PC-9 (cell line): ENCODE measurements around the gene MYCBPAP. TPM values are rescaled to one million over a fixed set of nuclear protein-coding genes. Genes with fewer than 3 reads are reported as not detected.

Experiments used
- Bru-seq: library from RNA; stranded (reverse); fragments of 400-500 nt; gene quantifications from one replicate; lab custom pipeline; 2021; lab: Mats Ljungman, UMichigan
- BruChase-seq, 2 experiments: library from RNA; stranded (reverse); fragments of 400-500 nt; gene quantifications; one replicate each; lab custom pipeline; 2021; lab: Mats Ljungman, UMichigan
- BruUV-seq: library from RNA; stranded (reverse); fragments of 400-500 nt; replicated peaks from 2 replicates; lab custom pipeline; 2021; lab: Mats Ljungman, UMichigan
- CTCF ChIA-PET: fragments of 300-600 bp; sonication (Branson Sonifier 250); formaldehyde crosslinking; loops from one replicate; lab custom pipeline; 2022; ENCODE audit warnings: antibody characterized with exemption; lab: Charles Lee
- POLR2A ChIA-PET: fragments of 300-600 bp; sonication (Branson Sonifier 250); formaldehyde crosslinking; loops from one replicate; lab custom pipeline; 2022; ENCODE audit warnings: antibody characterized with exemption; ENCODE audit not compliant: unreplicated experiment; lab: Charles Lee
- DNase-seq, 2 experiments: peaks; one replicate each; pipeline versions ENCODE4 v3.0.0 to v3.0.0-alpha.2; 2015 to 2022; ENCODE audit warnings: mixed read lengths in 1 of 2
- H2AFZ ChIP-seq: fragments of 200-600 bp; sonication (generic); 2 replicates; pipeline ENCODE4 v1.8.1; 2017; ENCODE audit warnings: antibody characterized with exemption
- H3F3A ChIP-seq: fragments of 200-600 bp; sonication (generic); 2 replicates; pipeline ENCODE4 v1.8.1; 2017; ENCODE audit warnings: antibody characterized with exemption, mild to moderate bottlenecking, low read depth; ENCODE audit not compliant: insufficient read depth
- H3K27ac ChIP-seq: fragments of 200-600 bp; sonication (generic); 2 replicates; pipeline ENCODE4 v1.6.1; 2016; ENCODE audit warnings: mixed run types
- H3K27me3 ChIP-seq: fragments of 200-600 bp; sonication (generic); 2 replicates; pipeline ENCODE4 v1.6.1; 2016; ENCODE audit warnings: low read depth, mixed run types; ENCODE audit not compliant: insufficient read depth
- H3K36me3 ChIP-seq: fragments of 200-600 bp; sonication (generic); 2 replicates; pipeline ENCODE4 v1.6.1; 2016; ENCODE audit warnings: low read depth, mixed run types
- H3K4me1 ChIP-seq: fragments of 200-600 bp; sonication (generic); replicated peaks from 2 replicates; pipeline ENCODE4 v1.6.1; 2016; ENCODE audit warnings: mixed run types; ENCODE audit not compliant: insufficient read depth
- H3K4me2 ChIP-seq: fragments of 200-600 bp; sonication (generic); 2 replicates; pipeline ENCODE4 v1.6.1; 2017; ENCODE audit warnings: mixed run types
- H3K4me3 ChIP-seq: fragments of 200-600 bp; sonication (generic); 2 replicates; pipeline ENCODE4 v1.6.1; 2016; ENCODE audit warnings: mixed run types
- H3K79me2 ChIP-seq: fragments of 200-600 bp; sonication (generic); 2 replicates; pipeline ENCODE4 v1.6.1; 2017; ENCODE audit warnings: low read depth, mixed run types
- H3K9me2 ChIP-seq: fragments of 200-600 bp; sonication (generic); 2 replicates; pipeline ENCODE4 v1.8.1; 2017; ENCODE audit warnings: mild to moderate bottlenecking; ENCODE audit not compliant: insufficient read depth
- H3K9me3 ChIP-seq: fragments of 200-600 bp; sonication (generic); 2 replicates; pipeline ENCODE4 v1.8.1; 2016; ENCODE audit warnings: low read depth; ENCODE audit not compliant: insufficient read depth
- H4K20me1 ChIP-seq: fragments of 200-600 bp; sonication (generic); 2 replicates; pipeline ENCODE4 v1.8.1; 2017; ENCODE audit not compliant: insufficient read depth
- CTCF ChIP-seq: fragments of 200-600 bp; sonication (generic); conservative IDR thresholded peaks from 2 replicates; pipeline ENCODE4 v1.6.1; 2017; ENCODE audit warnings: mixed run types, antibody characterized with exemption, mild to moderate bottlenecking, moderate library complexity
- EZH2 ChIP-seq: fragments of 200-600 bp; sonication (generic); IDR thresholded peaks from 2 replicates; pipeline ENCODE4 v1.8.0; 2017; ENCODE audit warnings: antibody characterized with exemption, low read depth
- intact Hi-C: fragments of 100-400 bp; cut with micrococcal nuclease; formaldehyde crosslinking; loops from one replicate; pipeline ENCODE4 v1.10.0; 2022; ENCODE audit not compliant: unreplicated experiment
- long read RNA-seq: library from polyadenylated mRNA; stranded (forward); transcript quantifications from one replicate; pipeline ENCODE4 v2.0.0, GENCODE V29; 2022
- total RNA-seq: library from RNA; stranded (reverse); gene quantifications from 2 replicates; pipeline ENCODE4 v1.2.3, GENCODE V29; 2021

MYCBPAP gene
- total RNA-seq, result 4.9 and 11.6 TPM in 2 replicates
- percentile 29 among the genes with signal in this experiment for Bru-seq, nascent RNA
- BruChase-seq, experiment 1, labeled RNA remaining after a 2-hour chase, result percentile 40 among the genes with signal in this experiment
- percentile 25 among the genes with signal in this experiment for BruChase-seq, experiment 2, labeled RNA remaining after a 6-hour chase
- long read RNA-seq, partial matches to known transcripts, result 0 of 5 reads
- long read RNA-seq, other reads (novel, unspliced or antisense), result 4 of 5 reads

- Histone ChIP-seq H3K36me3 (no peaks in the 10 kb centered on the region), H3K9me2 (no peaks in the 10 kb centered on the region), H3K4me2 (peak within 1 kb of the TSS; percentile 66), H3K27me3 (no peaks in the 10 kb centered on the region), H3K79me2 (no peaks in the 10 kb centered on the region), H3K9me3 (no peaks in the 10 kb centered on the region), H3F3A (peaks cover 39% of the 10 kb centered on the region), H2AFZ (peak within 1 kb of the TSS; percentile 66), H3K27ac (no peak within 1 kb of the TSS), H3K4me3 (peak within 1 kb of the TSS; percentile 44; the same call in 1 of the 2 replicates), H3K4me1 (peaks cover 42% of the 10 kb centered on the region), H4K20me1 (no peaks in the 10 kb centered on the region)
- intact Hi-C loops, result no loop called here
- no TSS peak for BruUV-seq
- CTCF ChIA-PET, result interaction anchor here (0.5 kb wide), 1 partner anchor 30 kb away, joined by 7 read pairs; no protein-coding TSS in a partner anchor
- DNase-seq, result peak in 1 of 2 experiments; percentile 76
- no peak for TF ChIP-seq CTCF
- TF ChIP-seq EZH2, result no peak
- POLR2A ChIA-PET, result interaction anchor here (0.7 kb wide), 1 partner anchor 154 kb away, joined by 26 read pairs; no protein-coding TSS in a partner anchor
These were observed at the start of gene MYCBPAP for GRCh38 chr17:50507871-50508572. MYCBPAP (plus strand) TSS chr17:50508439; CDS start chr17:50508675, 236 bp downstream.

GRCh38 chr17:50458701-50459676 is 49.2 kb upstream of the MYCBPAP start:
- Histone ChIP-seq H3K9me3 (no peaks in the 10 kb centered on the region), H2AFZ (no peak overlapping the region), H3F3A (peaks cover 32% of the 10 kb centered on the region; the same call in 1 of the 2 replicates), H3K4me3 (no peak overlapping the region), H3K4me1 (peaks cover 38% of the 10 kb centered on the region), H4K20me1 (no peaks in the 10 kb centered on the region), H3K9me2 (no peaks in the 10 kb centered on the region), H3K27ac (0 out of 2 replicates have a peak overlapping the region, but pooled peaks have one; percentile 9), H3K4me2 (0 out of 2 replicates have a peak overlapping the region, but pooled peaks have one; percentile 11), H3K36me3 (peaks cover 33% of the 10 kb centered on the region), H3K79me2 (peaks cover 33% of the 10 kb centered on the region), H3K27me3 (no peaks in the 10 kb centered on the region)
- ChIA-PET CTCF (no interaction called here), POLR2A (no interaction called here)
- no TSS peak for BruUV-seq
- intact Hi-C loops, result no loop called here
- TF ChIP-seq CTCF (no peak), EZH2 (no peak)
- peak in 1 of 2 experiments; percentile 62 for DNase-seq

- POLR2A ChIA-PET, result no interaction called here
These were observed 48.5 kb upstream of the MYCBPAP start for GRCh38 chr17:50459756-50460155.

More at GRCh38 chr17:50459756-50460155, 48.5 kb upstream of the MYCBPAP start:
- no TSS peak for BruUV-seq
- Histone ChIP-seq H3F3A (peaks cover 26% of the 10 kb centered on the region; the same call in 1 of the 2 replicates), H3K4me2 (no peak overlapping the region), H2AFZ (no peak overlapping the region), H3K4me1 (peaks cover 31% of the 10 kb centered on the region), H3K9me2 (no peaks in the 10 kb centered on the region), H3K36me3 (peaks cover 28% of the 10 kb centered on the region), H4K20me1 (no peaks in the 10 kb centered on the region), H3K4me3 (no peak overlapping the region), H3K27me3 (no peaks in the 10 kb centered on the region), H3K27ac (no peak overlapping the region), H3K79me2 (peaks cover 25% of the 10 kb centered on the region), H3K9me3 (no peaks in the 10 kb centered on the region)
- intact Hi-C loops, result no loop called here
- peak in 1 of 2 experiments; percentile 25 for DNase-seq
- TF ChIP-seq CTCF, result no peak
- TF ChIP-seq EZH2, result no peak
- CTCF ChIA-PET, result no interaction called here
